Kidney (tissue), 14 donors: ENCODE measurements around the gene LIFR. TPM values are rescaled to one million over a fixed set of nuclear protein-coding genes. Genes with fewer than 3 reads are reported as not detected.
A peak's percentile ranks its signal among the peaks of the same experiment; 100 is the strongest.

ENCODE experiments used
- DNase-seq, 5 donors: peaks; one replicate each; pipeline ENCODE4 v3.0.0-alpha.2; 2013 to 2020
- FAIRE-seq: peaks from 2 replicates; lab custom pipeline; 2012; peaks lifted over from hg19 to GRCh38; lab: Jason Lieb, UNC
- H3K27ac ChIP-seq, 2 donors: one replicate each; pipeline ENCODE4 v1.7.0; 2013; ENCODE audit warnings: low read depth in 2 of 2, low read length in 2 of 2, inconsistent platforms in 1 of 2
- H3K27me3 ChIP-seq: one replicate; pipeline ENCODE4 v1.7.1; 2013; ENCODE audit warnings: low read length, inconsistent platforms; ENCODE audit not compliant: control insufficient read depth, insufficient read depth
- H3K36me3 ChIP-seq, 3 donors: one replicate each; pipeline versions ENCODE4 v1.7.0 to v1.7.1; 2013; ENCODE audit warnings: low read length in 3 of 3, control low read depth in 1 of 3, inconsistent platforms in 1 of 3; ENCODE audit not compliant: insufficient read depth in 3 of 3, control insufficient read depth in 2 of 3
- H3K4me1 ChIP-seq, 3 donors: one replicate each; pipeline versions ENCODE4 v1.7.0 to v1.7.1; 2013; ENCODE audit warnings: low read length in 3 of 3, inconsistent platforms in 1 of 3, low read depth in 1 of 3; ENCODE audit not compliant: control insufficient read depth in 2 of 3, insufficient read depth in 2 of 3
- H3K4me3 ChIP-seq, 3 donors: one replicate each; pipeline versions ENCODE4 v1.7.0 to v1.8.1; 2013; ENCODE audit warnings: low read length in 3 of 3, control low read depth in 1 of 3, inconsistent platforms in 1 of 3
- H3K9ac ChIP-seq, 3 donors: one replicate each; pipeline versions ENCODE4 v1.7.0 to v1.7.1; 2013; ENCODE audit warnings: low read length in 3 of 3, control low read depth in 1 of 3, inconsistent platforms in 1 of 3
- H3K9me3 ChIP-seq, 3 donors: one replicate each; pipeline versions ENCODE4 v1.7.0 to v1.7.1; 2013; ENCODE audit warnings: low read length in 3 of 3, control low read depth in 1 of 3, inconsistent platforms in 1 of 3; ENCODE audit not compliant: control insufficient read depth in 2 of 3, insufficient read depth in 1 of 3
- CTCF ChIP-seq: IDR thresholded peaks from 3 replicates; pipeline ENCODE4 v1.5.1; 2012; ENCODE audit warnings: mild to moderate bottlenecking, moderate library complexity, borderline replicate concordance; ENCODE audit not compliant: insufficient read depth; ENCODE audit errors: extremely low read depth
- intact Hi-C: fragments of 100-400 bp; cut with DNase I; formaldehyde crosslinking; loops from one replicate; pipeline ENCODE4 v1.11.1; 2022
- polyA plus RNA-seq: library from polyadenylated mRNA; stranded (reverse); fragments of 350-450 nt; fragmentation: Illumina TruSeq; extraction: RNeasy Lipid Tissue Mini Kit (QIAGEN cat#74804); gene quantifications from one replicate; pipeline ENCODE4 v1.2.3, GENCODE V29; 2014; ENCODE audit warnings: low read depth, low replicate concordance; ENCODE audit not compliant: insufficient read depth
- total RNA-seq: library from RNA; stranded (reverse); fragmentation: NEBNext Ultra II Directional; extraction: Animal tissue kit (Norgen Biotek cat#: 25700); gene quantifications from one replicate; pipeline ENCODE4 v1.2.1, GENCODE V29; 2021
- donor health status: control.
- donor health status: control.
- donor health status: control.
- donor health status: control.
- donor health status: control.
- donor health status: DM: yes; HTN: yes; CAD: no.
- donor health status: Normal renal cell carcinoma (clear cell type).

The LIFR gene
- total and polyA plus RNA-seq, 2 donors from 2014 or later, result 8.5 to 90.1 TPM

GRCh38 chr5:38452201-38452600 lies 104.2 kb downstream of the LIFR start:
- H3K4me1 ChIP-seq, result peaks cover 4 to 25% (median 21%) of the 10 kb centered on the region in 3 donors
- H3K36me3 ChIP-seq, result peaks cover 0 to 3% (median 0%) of the 10 kb centered on the region in 3 donors
- no peak overlapping the region for H3K4me3 ChIP-seq
- TF ChIP-seq CTCF, result no peak
- H3K9me3 ChIP-seq, result no peaks in the 10 kb centered on the region
- FAIRE-seq (no peak), DNase-seq (peak in 2 of 5 donors; percentile 59 to 62)
- H3K27me3 ChIP-seq, result no peaks in the 10 kb centered on the region
- H3K27ac ChIP-seq, result no peak overlapping the region
- H3K9ac ChIP-seq, result no peak overlapping the region
- intact Hi-C loops, result no loop called here

- Histone ChIP-seq H3K9me3 (no peaks in the 10 kb centered on the region), H3K9ac (no peak overlapping the region), H3K4me1 (peaks cover 4 to 21% (median 17%) of the 10 kb centered on the region in 3 donors), H3K27ac (no peak overlapping the region), H3K4me3 (no peak overlapping the region), H3K27me3 (no peaks in the 10 kb centered on the region), H3K36me3 (peaks cover 0 to 3% (median 0%) of the 10 kb centered on the region in 3 donors)
- DNase-seq (no peak), FAIRE-seq (no peak)
- intact Hi-C loops, result no loop called here
- TF ChIP-seq CTCF, result no peak
These were observed 105.2 kb downstream of the LIFR start for GRCh38 chr5:38451074-38451725.

GRCh38 chr5:38450627-38451026 lies 105.8 kb downstream of the LIFR start:
- FAIRE-seq, result no peak
- Histone ChIP-seq H3K27me3 (no peaks in the 10 kb centered on the region), H3K4me1 (peaks cover under 1 to 15% (median 11%) of the 10 kb centered on the region in 3 donors), H3K4me3 (no peak overlapping the region), H3K36me3 (no peaks in the 10 kb centered on the region), H3K9me3 (no peaks in the 10 kb centered on the region), H3K27ac (no peak overlapping the region), H3K9ac (no peak overlapping the region)
- TF ChIP-seq CTCF, result no peak
- intact Hi-C loops, result no loop called here
- DNase-seq, result no peak
